NT2/D1 (cell line): Measurements from ENCODE around the gene MRLN.

Source experiments
- DNase-seq: peaks from one replicate; pipeline ENCODE4 v3.0.0-alpha.2; 2011; ENCODE audit warnings: low read depth, low spot score
- H3K27me3 ChIP-seq: 2 replicates; pipeline ENCODE4 v1.6.0; 2011; ENCODE audit warnings: mild to moderate bottlenecking; ENCODE audit not compliant: insufficient read length, insufficient read depth
- H3K36me3 ChIP-seq: 2 replicates; pipeline ENCODE4 v1.6.1; 2011; ENCODE audit warnings: mild to moderate bottlenecking, low read length, mixed read lengths; ENCODE audit not compliant: insufficient read depth, insufficient read length
- H3K4me1 ChIP-seq: 2 replicates; pipeline ENCODE4 v1.5.1; 2011; ENCODE audit not compliant: insufficient read depth, insufficient read length
- H3K4me3 ChIP-seq: 2 replicates; pipeline ENCODE4 v1.5.1; 2011; ENCODE audit warnings: low read depth; ENCODE audit not compliant: insufficient read length
- H3K9ac ChIP-seq: 2 replicates; pipeline ENCODE4 v1.6.0; 2011; ENCODE audit warnings: low read depth; ENCODE audit not compliant: insufficient read length
- H3K9me3 ChIP-seq: 2 replicates; pipeline ENCODE4 v1.5.1; 2011; ENCODE audit warnings: mild to moderate bottlenecking, low read length; ENCODE audit not compliant: insufficient read depth
- SUZ12 ChIP-seq: IDR thresholded peaks from 2 replicates; pipeline ENCODE4 v1.6.1; 2011; ENCODE audit not compliant: insufficient read length, insufficient read depth; ENCODE audit errors: extremely low read depth
- YY1 ChIP-seq: IDR thresholded peaks from 2 replicates; pipeline ENCODE4 v1.6.1; 2011; ENCODE audit not compliant: insufficient read length, insufficient read depth
- ZNF274 ChIP-seq: IDR thresholded peaks from 2 replicates; pipeline ENCODE4 v1.6.1; 2011; ENCODE audit warnings: mild to moderate bottlenecking, low read depth, low read length

The MRLN gene

GRCh38 chr10:59781511-59781910 lies 28.3 kb upstream of the MRLN start:
- Histone ChIP-seq H3K36me3 (no peaks in the 10 kb centered on the region), H3K27me3 (no peaks in the 10 kb centered on the region), H3K4me3 (no peak overlapping the region), H3K4me1 (no peaks in the 10 kb centered on the region), H3K9me3 (peaks cover 7% of the 10 kb centered on the region; the same call in 1 of the 2 replicates), H3K9ac (no peak overlapping the region)
- TF ChIP-seq SUZ12 (no peak), YY1 (no peak), ZNF274 (no peak)
- DNase-seq = no peak

GRCh38 chr10:59779756-59780533 lies 26.7 kb upstream of the MRLN start:
- no peaks in the 10 kb centered on the region for H3K27me3 ChIP-seq
- no peaks in the 10 kb centered on the region for H3K4me1 ChIP-seq
- no peak for DNase-seq
- TF ChIP-seq YY1 (no peak), ZNF274 (no peak), SUZ12 (no peak)
- no peak overlapping the region for H3K4me3 ChIP-seq
- H3K9ac ChIP-seq = no peak overlapping the region
- no peaks in the 10 kb centered on the region for H3K36me3 ChIP-seq
- H3K9me3 ChIP-seq = peaks cover 7% of the 10 kb centered on the region; the same call in 1 of the 2 replicates

GRCh38 chr10:59774451-59774850 lies 21.2 kb upstream of the MRLN start:
- no peaks in the 10 kb centered on the region for H3K4me1 ChIP-seq
- no peaks in the 10 kb centered on the region for H3K27me3 ChIP-seq
- no peak overlapping the region for H3K4me3 ChIP-seq
- no peak for DNase-seq
- H3K9me3 ChIP-seq = peaks cover 12% of the 10 kb centered on the region; the same call in 1 of the 2 replicates
- no peaks in the 10 kb centered on the region for H3K36me3 ChIP-seq
- no peak overlapping the region for H3K9ac ChIP-seq
- no peak for TF ChIP-seq SUZ12
- TF ChIP-seq YY1 = no peak
- no peak for TF ChIP-seq ZNF274

GRCh38 chr10:59773088-59773487 lies 19.8 kb upstream of the MRLN start:
- Histone ChIP-seq H3K36me3 (no peaks in the 10 kb centered on the region), H3K27me3 (no peaks in the 10 kb centered on the region), H3K4me3 (no peak overlapping the region), H3K9ac (no peak overlapping the region), H3K9me3 (peaks cover 12% of the 10 kb centered on the region; the same call in 1 of the 2 replicates), H3K4me1 (no peaks in the 10 kb centered on the region)
- no peak for DNase-seq
- TF ChIP-seq YY1 = no peak
- TF ChIP-seq ZNF274 = no peak
- TF ChIP-seq SUZ12 = no peak

GRCh38 chr10:59771162-59771807 lies 18.0 kb upstream of the MRLN start:
- TF ChIP-seq ZNF274 (no peak), YY1 (no peak), SUZ12 (no peak)

GRCh38 chr10:59770689-59771088 lies 17.4 kb upstream of the MRLN start:
- H3K4me3 ChIP-seq = no peak overlapping the region
- no peak for TF ChIP-seq SUZ12
- TF ChIP-seq YY1 = no peak
- no peak for TF ChIP-seq ZNF274
- no peaks in the 10 kb centered on the region for H3K36me3 ChIP-seq
- no peak overlapping the region for H3K9ac ChIP-seq
- H3K4me1 ChIP-seq = no peaks in the 10 kb centered on the region
- DNase-seq = no peak
- H3K9me3 ChIP-seq = peaks cover 5% of the 10 kb centered on the region; the same call in 1 of the 2 replicates
- no peaks in the 10 kb centered on the region for H3K27me3 ChIP-seq

More at GRCh38 chr10:59771162-59771807, 18.0 kb upstream of the MRLN start:
- no peak for DNase-seq
- Histone ChIP-seq H3K9me3 (peaks cover 5% of the 10 kb centered on the region; the same call in 1 of the 2 replicates), H3K4me3 (no peak overlapping the region), H3K36me3 (no peaks in the 10 kb centered on the region), H3K9ac (no peak overlapping the region), H3K4me1 (no peaks in the 10 kb centered on the region), H3K27me3 (no peaks in the 10 kb centered on the region)

- H3K4me1 ChIP-seq = no peaks in the 10 kb centered on the region
- H3K4me3 ChIP-seq = no peak overlapping the region
- no peak for DNase-seq
- no peaks in the 10 kb centered on the region for H3K9me3 ChIP-seq
- no peak overlapping the region for H3K9ac ChIP-seq
- TF ChIP-seq SUZ12 = no peak
- TF ChIP-seq YY1 = no peak
- TF ChIP-seq ZNF274 = no peak
- H3K36me3 ChIP-seq = no peaks in the 10 kb centered on the region
- H3K27me3 ChIP-seq = no peaks in the 10 kb centered on the region
Observed at GRCh38 chr10:59762505-59762904, 9.2 kb upstream of the MRLN start.
